Measurements from ENCODE around the gene DDA1. TPM values are rescaled to one million over a fixed set of nuclear protein-coding genes. Genes with fewer than 3 reads are reported as not detected.

DDA1 gene
- polyA plus RNA-seq, 1 experiment: 38.7 TPM

DNA sequence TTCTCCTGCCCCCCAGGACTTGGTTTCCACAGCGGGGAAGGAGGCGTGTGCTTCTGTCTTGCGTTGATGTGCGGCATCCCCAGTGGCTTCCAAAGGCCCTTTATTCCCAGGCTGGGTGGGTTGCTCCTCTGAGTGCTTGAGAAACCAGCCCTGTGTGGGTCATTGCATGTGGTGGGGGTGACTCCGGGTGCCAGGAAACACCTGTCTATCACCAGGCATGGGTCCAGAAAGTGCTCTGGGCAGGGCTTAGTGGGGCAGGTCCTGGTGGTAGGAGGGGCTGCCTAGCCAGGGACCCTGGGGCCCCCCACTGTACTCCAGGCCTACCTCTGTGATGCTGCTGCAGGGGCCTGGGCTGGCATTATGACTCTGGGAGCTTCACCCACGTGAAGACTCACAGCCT lies 9.6 kb downstream of the DDA1 start:
- H3K27me3 ChIP-seq (ENCODE audit: control insufficient read depth, insufficient read depth, low read length): no peaks in the 10 kb centered on the region
- no peak overlapping the region for H3K4me3 ChIP-seq (ENCODE audit: low read depth, low read length)
- CTCF ChIA-PET: no interaction called here
- POLR2A ChIA-PET: no interaction called here
- DNase-seq (ENCODE audit: low read depth, low spot score): no peak
- TF ChIP-seq, protein P1, sequence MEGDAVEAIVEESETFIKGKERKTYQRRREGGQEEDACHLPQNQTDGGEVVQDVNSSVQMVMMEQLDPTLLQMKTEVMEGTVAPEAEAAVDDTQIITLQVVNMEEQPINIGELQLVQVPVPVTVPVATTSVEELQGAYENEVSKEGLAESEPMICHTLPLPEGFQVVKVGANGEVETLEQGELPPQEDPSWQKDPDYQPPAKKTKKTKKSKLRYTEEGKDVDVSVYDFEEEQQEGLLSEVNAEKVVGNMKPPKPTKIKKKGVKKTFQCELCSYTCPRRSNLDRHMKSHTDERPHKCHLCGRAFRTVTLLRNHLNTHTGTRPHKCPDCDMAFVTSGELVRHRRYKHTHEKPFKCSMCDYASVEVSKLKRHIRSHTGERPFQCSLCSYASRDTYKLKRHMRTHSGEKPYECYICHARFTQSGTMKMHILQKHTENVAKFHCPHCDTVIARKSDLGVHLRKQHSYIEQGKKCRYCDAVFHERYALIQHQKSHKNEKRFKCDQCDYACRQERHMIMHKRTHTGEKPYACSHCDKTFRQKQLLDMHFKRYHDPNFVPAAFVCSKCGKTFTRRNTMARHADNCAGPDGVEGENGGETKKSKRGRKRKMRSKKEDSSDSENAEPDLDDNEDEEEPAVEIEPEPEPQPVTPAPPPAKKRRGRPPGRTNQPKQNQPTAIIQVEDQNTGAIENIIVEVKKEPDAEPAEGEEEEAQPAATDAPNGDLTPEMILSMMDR (IDR thresholded peaks at IDR 0.05; ENCODE audit: low read depth, low read length): no peak
- peaks cover 3% of the 10 kb centered on the region; the same call in 1 of the 2 replicates for H3K9me3 ChIP-seq (ENCODE audit: control insufficient read depth, insufficient read depth, low read length)
- no peak overlapping the region for H3K27ac ChIP-seq (ENCODE audit: low read depth, low read length)

DNA sequence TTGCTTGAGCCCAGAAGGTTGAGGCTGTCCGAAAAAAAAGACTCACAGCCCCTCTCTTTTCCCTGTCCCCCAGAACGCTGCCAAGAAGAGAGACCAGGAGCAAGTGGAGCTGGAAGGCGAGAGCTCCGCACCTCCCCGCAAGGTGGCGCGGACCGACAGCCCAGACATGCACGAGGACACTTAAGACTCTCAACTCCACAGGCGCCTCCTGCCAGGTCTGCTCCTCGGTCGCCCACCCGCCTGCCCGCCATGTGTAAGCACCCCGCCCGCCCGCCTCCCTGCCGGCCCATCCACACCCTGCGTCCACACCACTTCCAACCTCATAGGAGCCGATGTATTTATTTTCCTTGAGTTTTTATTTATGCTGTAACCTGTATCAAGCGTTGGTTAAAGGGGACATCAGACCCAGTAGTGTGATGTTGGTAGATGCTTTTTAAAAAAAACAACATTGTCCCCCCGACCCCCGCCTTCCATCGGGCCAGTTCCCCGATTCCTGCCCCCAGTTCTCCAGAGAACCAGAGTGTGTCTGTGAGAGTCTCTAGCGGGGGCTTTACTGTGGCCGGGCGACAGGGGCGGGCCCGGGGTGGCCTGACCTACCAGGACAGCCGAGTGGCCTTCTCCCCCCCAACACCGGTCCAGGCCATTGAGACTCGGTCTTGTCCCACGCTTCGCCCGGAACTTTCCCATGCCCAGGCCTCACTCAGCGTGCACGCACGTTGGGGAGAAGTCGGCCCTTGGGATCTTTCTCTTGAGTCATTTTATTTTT lies 10.3 kb downstream of the DDA1 start:
- Histone ChIP-seq H3K9me3 (ENCODE audit: control insufficient read depth, insufficient read depth, low read length) (peaks cover 3% of the 10 kb centered on the region; the same call in 1 of the 2 replicates), H3K27me3 (ENCODE audit: control insufficient read depth, insufficient read depth, low read length) (no peaks in the 10 kb centered on the region), H3K4me3 (ENCODE audit: low read depth, low read length) (no peak overlapping the region), H3K27ac (ENCODE audit: low read depth, low read length) (no peak overlapping the region)
- TF ChIP-seq, protein P1 (IDR thresholded peaks at IDR 0.05; ENCODE audit: low read depth, low read length): no peak
- CTCF ChIA-PET: no interaction called here
- POLR2A ChIA-PET: no interaction called here
- no peak for DNase-seq (ENCODE audit: low read depth, low spot score)

DNA sequence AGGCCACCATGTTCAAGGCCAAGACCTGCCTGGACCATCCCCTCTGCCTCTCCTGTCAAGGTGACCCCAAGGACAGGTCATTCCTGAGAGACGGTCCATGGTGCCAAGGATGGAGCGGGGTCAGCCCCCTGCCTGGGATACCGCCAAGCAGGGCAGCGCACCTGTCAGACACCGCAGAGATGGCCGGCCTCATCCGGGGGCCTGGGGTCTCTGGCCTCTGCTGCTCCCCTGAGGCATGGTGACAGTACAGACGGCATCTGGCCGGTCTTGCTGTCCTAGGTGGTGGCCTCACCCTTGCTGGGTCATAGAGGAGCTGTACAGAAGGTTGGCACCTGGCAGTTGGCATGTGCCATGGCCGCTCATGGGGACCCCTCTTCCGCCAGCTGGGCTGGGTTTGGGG lies 11.1 kb downstream of the DDA1 start:
- no peaks in the 10 kb centered on the region for H3K27me3 ChIP-seq (ENCODE audit: control insufficient read depth, insufficient read depth, low read length)
- H3K4me3 ChIP-seq (ENCODE audit: low read depth, low read length): no peak overlapping the region
- CTCF ChIA-PET: no interaction called here
- peaks cover 3% of the 10 kb centered on the region; the same call in 1 of the 2 replicates for H3K9me3 ChIP-seq (ENCODE audit: control insufficient read depth, insufficient read depth, low read length)
- no peak overlapping the region for H3K27ac ChIP-seq (ENCODE audit: low read depth, low read length)
- POLR2A ChIA-PET: interaction anchor here (1.8 kb wide), 1 partner anchor 11 kb away, joined by 5 read pairs; the partner anchor contains the start of gene DDA1
- TF ChIP-seq, protein P1 (IDR thresholded peaks at IDR 0.05; ENCODE audit: low read depth, low read length): no peak
- DNase-seq (ENCODE audit: low read depth, low spot score): no peak

DNA sequence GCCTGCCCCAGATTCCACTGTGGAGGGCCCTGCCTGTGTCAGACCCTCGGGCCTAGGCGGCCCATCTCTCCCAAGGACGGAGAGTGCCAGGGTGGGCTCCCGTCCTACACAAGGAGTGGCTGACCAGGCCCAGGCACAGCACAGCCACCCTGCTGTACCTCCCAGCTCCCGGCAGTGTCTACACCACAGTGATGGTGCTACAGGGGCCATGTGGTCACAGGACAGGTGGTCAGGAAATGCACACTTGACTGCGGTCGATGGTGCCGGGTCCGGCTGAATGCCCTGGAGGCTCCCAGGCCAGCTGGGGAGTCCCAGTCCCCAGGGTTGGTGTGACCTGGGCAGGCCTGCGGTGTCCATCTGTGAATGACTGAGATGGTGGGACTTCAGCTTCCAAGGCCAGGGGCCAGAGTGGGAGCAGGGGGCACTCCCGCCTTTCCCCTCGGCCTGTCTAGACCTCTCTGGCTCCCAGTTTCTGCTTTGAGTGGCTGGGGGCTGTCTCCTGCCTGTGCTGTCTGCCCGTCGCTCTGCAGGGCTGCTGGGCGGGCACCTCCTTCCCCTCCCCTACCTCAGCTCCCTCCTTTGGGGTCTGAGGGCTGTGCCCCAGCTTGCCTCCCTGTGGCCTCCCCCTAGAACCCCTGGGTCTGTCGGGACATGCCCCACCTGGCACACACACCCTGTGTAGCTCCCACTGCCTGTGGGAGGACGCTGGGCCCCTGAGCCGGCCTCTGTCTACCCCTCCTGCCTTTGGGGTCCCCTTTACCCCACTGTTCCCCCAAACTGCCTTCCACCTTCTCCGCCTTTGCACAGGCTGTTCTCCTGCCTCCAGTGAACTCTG lies 12.5 kb downstream of the DDA1 start:
- Histone ChIP-seq H3K27ac (ENCODE audit: low read depth, low read length) (no peak overlapping the region), H3K27me3 (ENCODE audit: control insufficient read depth, insufficient read depth, low read length) (no peaks in the 10 kb centered on the region), H3K4me3 (ENCODE audit: low read depth, low read length) (no peak overlapping the region), H3K9me3 (ENCODE audit: control insufficient read depth, insufficient read depth, low read length) (no peaks in the 10 kb centered on the region; the same call in 1 of the 2 replicates)
- POLR2A ChIA-PET: interaction anchor here (0.7 to 1.8 kb wide), 2 partner anchors 13 to 1224 kb away, joined by 3 to 5 read pairs; partner anchors contain the start of gene DDA1
- CTCF ChIA-PET: interaction anchor here (0.7 to 1.1 kb wide), 2 partner anchors 17 to 49 kb away, joined by 3 to 4 read pairs; partner anchors contain the start of gene MRPL34
- DNase-seq (ENCODE audit: low read depth, low spot score): no peak
- TF ChIP-seq, protein P1 (IDR thresholded peaks at IDR 0.05; ENCODE audit: low read depth, low read length): no peak
